Raji (cell line): ENCODE results near the gene CUBN.

ENCODE experiments used
- POLR2A ChIP-seq: IDR thresholded peaks from 2 replicates; pipeline ENCODE4 v1.6.1; 2011; ENCODE audit warnings: low read depth, low read length, control low read depth; ENCODE audit not compliant: insufficient read depth

CUBN gene

DNA sequence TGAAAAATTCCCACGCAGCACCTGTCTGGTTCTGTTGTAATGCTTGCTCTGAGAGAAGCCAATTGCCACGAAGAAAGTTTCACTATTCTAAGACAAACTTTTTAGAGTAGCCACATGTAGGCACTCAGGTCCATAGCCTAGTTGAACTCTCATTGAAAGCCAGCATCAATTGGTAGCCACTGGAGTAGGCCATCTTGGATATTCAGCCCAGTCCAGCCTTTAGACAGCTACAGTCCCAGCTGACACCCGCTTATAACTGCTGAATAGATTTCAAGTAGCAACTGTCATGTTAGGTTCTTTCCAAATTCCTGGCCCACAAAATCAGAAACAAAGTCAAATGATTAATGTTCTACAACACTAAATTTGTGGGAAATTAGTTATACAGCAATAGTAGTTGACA lies 31.6 kb downstream of the CUBN start:
- no peak for TF ChIP-seq POLR2A

DNA sequence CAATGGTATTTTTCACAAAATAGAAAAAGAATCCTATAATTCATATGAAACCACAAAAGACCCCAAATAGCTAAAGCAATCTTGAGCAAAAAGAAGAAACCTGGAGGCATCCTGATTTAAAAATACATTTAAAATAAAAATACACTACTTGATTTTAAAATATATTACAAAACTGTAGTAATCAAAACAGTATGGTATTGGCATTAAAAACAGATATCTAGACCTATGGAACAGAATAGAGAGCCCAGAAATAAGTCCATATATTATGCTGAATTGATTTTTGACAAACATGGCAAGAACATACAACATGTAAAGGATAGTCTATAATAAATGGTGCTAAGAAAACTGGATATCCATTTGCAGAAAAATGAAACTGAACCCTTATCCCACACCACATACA lies 34.8 kb downstream of the CUBN start:
- TF ChIP-seq POLR2A, result no peak

DNA sequence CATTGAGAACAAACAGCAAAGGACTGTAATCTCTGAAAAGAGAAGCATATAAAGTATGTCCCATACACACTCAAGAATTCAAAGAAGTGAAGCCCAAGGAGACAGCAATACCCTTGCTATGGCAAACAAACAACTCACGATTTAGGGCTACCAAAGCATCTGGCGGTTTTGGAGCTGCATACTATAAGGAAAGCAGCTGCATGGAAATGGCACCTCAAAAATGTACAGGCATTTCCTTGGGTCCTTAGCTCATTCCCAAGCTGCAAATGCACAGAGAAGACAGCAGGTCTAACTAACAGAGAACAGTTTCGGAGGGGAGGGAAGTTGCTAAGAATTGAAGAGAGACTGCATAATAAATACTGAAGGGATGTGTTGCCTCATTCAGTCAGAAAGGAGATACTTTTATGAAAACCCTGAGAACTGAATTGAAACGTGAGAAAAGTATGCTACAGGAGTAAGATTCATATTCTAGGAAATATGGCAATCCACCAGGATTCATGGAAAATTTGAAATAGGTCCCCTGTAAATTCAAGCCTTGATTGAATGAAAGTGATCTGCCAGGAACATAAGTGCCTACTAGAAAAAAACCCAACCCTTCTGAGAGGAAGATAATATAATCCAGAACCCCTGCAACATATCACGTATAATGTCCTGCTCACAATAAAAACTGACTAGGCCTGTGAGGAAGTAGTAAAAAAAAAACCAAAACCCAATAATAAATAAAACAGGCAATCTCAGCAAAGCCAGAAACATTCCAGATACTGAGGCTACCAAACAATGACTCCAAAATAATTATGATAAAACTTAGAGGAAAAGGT lies 36.4 kb downstream of the CUBN start:
- no peak for TF ChIP-seq POLR2A

DNA sequence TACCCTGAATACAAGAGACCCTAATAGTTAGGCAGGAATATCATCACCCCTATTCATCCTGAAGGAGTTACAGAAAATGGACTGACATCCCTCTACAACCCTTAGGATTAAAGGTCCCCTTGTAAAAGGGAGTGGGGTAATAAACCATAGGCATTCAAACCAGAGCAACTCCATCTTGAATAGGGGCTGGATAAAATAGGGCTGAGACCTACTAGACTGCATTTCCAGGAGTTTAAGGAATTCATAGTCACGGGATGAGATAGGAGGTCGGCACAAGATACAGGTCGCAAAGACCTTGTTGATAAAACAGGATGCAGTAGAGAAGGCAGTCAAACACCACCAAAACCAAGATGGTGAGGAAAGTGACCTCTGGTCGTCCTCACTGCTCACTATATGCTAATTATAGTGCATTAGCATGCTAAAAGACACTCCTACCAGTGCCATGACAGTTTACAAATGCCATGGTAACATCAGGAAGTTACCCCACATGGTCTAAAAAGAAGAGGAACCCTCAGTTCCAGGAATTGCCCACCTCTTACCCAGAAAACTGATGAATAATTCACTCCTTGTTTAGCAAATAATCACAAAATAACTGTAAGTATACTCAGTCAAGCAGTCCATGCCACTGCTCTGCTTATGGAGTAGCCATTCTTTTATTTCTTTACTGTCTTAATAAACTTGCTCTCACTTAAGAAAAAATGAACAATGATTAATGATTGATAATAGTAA lies 37.2 kb downstream of the CUBN start:
- no peak for TF ChIP-seq POLR2A

DNA sequence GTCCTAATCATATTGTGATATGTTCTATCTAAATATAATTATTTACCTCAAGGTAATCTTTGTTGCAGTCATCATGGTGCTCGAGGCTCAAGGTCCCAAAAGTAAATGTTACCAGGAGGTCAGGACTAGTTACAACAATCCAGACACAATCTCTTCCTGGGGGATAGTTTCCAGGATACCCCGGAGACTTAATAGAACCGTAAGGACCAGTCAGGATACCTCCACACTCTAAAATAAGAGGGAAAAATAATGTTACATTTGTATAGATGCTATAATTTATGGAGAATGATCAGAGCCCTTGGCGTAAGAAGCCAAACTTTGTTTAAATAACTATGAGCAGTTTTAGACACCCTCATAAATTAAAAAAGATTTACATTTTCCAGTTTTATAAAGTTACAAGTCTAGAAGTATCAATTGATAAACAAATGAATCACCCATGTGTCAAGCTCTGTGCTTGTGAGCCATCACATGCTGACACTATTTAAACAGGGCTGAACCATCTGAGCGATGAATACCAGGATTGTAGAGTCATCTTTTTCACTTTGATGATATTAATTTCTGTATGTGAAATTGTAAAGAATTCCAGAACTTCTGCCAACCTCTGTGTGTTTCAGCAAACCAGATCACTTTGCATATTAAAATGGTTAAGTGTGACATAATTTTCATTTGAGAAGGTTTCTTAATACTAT lies 41.3 kb downstream of the CUBN start:
- no peak for TF ChIP-seq POLR2A

DNA sequence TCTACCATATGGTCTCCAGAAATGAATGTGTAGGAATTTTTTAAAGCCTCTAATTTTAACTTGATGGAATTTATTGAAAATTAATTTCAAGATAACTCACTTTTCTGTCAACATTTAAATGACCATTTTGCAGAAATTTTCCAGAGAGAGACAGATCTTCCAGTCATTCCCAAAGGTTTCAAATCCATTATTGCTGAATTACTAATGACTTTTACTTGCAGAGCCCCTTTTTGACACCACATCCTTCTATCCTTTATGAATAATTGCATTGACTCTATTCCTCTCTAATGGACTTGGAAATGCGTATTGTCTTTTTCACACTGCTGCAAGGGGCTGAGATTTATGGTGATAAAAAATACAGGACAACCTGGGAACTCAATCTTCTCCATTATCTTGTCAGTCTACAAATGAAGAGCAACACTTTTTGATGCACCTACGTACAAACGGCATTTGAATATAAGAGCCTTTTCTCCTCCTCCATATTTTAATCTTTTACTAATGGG lies 42.7 kb downstream of the CUBN start:
- no peak for TF ChIP-seq POLR2A

DNA sequence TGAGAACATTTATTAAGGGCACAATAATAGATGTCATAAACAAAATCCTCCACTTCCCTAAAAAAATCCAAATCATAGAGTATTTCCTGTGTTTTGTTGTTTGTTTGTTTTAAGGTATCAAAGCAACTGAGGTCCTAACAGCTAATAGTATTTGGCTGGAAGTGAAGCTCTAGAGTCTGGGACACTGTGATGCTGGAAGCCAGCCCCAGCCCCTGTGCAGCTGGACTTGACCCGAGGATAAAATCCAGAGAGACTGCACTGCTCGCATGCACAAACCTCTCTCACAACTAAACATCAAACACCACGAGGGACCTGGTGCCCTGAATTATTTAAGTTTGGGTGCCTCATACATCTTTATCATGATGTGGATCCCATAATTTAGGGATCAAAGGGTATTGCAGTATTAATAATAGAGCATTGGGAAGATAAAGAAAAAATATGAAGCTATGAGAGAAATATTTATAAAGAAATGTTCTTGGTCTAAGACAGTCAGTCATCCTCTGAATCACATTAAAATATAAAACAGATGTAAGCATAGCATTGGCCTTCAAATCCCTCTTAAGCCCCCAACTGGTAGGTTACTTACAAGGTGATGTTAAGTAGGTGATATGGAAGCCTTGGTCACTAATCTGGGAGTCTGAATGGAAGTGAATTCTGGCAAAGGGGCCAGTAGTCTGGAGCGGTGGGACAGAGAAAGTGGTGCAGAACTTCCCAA lies 44.4 kb downstream of the CUBN start:
- TF ChIP-seq POLR2A, result no peak

DNA sequence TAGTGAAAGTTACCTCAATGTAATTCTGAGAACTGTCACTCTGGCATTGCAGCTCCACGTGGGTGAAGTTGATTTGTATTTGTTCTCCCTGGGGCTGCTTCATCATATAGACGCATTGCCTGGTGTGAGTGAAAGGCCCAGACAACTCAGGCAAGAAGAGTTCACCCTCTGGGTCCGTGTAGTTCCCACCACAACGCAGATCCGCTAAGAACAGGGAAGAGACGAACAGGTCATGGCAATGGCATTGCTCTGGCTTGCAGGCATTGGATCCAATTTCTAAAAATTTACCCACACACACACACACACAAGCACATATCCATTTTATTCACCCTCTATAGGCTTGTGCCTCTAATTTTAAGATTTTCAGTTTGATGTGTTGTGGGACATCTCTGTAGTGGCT lies 45.4 kb downstream of the CUBN start:
- TF ChIP-seq POLR2A, result no peak

DNA sequence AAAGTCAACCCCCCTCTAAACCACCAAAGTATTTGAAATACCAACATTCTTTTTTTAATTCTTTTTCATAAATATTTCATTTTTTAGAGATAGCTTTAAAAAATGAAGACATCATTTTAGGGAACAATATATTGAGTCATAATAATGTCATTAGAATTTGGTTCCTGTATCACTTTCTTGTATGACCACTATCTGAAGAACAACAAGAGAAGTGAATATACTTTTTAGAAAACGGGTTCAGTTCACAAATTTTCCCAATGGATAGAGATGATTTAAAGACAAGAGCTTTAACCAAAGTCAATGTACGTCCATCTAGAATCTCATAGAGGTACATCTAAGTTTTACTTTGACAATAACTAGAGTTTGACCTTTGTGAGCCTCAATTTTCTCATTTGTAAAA lies 48.2 kb downstream of the CUBN start:
- TF ChIP-seq POLR2A, result no peak

DNA sequence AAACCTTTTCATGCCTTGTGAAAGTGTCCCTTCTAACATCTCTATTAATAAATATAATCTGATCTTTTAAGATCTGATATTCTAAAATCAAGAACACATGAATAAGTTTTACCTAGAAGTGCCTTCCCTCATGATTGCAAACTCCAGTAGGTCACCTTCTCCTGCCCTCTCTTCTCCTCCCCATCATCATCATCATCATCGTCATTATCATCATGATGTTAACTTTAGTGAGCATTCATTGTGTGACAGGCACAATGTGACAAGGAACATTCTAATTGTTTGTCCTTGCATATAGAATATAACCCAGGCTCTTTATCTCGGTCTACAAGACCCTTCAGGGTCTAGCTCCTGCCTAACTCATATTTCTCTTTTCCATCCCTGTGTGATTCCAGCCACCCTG lies 51.7 kb downstream of the CUBN start:
- TF ChIP-seq POLR2A, result no peak

DNA sequence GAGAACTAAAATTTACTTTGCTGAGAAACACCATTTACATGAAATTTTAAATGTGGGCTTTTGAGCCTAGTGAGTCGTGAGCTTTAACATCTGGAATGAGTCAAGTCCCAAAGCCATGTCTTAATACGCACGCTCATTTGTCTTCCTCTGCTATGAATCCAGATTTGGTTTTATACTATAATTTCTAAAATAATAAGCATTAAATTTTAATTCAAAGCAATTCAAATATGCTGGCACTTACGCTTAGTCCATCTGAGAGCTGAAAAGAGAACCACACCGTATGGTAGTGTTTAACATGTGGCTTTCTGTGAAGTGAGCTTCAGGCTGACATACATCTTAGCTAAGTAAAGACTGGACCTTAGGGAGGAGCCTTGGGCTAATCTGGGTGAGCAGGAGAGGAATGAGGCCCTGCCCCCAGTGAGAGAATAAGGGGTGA lies 52.2 kb downstream of the CUBN start:
- no peak for TF ChIP-seq POLR2A

DNA sequence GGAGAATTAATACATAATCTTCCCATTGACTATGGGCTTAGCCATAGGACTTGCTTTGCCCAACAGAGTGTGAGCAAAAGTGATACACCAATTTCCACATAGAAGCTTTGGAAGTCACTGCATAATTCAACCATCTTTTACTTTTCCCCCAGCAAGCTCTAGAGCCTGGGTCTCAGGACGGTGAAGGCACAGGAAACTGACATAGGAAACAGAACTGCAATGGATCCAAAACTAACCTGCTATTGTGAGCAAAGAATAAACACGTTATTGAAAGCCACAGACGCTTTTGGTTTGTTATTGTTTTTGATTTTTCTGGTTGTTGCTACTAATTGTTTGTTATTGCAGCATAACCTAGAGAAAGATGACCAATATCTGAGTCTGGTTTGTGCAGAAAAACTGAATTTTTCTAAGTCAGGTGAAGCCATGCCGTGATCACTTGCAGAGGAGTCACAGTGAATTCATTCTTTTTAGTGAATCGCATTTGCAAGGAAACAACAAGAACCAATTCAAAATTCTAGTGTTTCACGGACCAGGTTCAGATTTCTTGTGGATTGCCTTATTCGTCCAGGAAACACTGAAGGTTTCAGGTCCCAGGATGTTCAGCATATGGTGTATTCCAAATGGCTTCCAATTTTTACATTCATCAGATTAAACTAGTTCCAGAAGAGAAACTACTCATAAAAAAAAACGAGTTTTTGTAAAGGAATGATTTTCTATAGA lies 52.8 kb downstream of the CUBN start:
- TF ChIP-seq POLR2A, result no peak

DNA sequence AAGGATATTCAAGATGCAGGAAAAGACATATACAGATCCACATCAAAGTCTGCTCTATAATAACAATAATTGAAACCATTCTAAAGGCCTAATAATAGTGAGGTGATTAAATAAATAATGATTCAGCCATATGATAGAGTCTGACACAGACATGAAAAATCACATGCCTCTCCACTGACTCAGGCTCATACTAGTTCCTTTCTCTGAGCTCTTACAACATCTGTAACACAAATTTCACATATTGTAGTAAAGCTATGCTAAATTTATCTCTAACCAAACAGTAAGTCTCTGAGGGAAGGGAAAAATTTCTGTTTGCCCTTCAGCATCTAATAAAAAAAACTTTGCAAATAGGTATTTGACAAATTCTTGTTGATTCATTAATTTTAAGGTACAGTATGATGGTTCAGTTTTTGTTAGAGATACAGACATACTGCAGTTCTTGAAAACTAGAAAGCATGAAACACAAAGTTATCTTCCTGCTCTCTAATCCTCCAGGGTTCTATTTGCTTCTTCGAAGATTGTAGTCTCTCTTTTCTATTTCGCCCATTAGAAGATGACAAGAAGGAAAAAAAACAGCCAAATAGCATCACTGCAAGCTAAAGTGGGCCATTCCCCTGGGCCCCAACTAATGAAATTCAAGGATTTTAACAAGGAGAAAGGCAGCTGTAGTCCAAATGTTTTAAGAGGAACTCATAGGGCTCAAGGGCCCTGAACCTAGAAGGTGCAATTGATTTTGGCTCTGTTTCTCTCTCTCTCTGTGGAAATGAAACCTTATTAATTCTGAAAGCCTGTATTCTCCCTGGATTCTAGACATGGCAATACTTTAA lies 53.9 kb downstream of the CUBN start:
- TF ChIP-seq POLR2A, result no peak

DNA sequence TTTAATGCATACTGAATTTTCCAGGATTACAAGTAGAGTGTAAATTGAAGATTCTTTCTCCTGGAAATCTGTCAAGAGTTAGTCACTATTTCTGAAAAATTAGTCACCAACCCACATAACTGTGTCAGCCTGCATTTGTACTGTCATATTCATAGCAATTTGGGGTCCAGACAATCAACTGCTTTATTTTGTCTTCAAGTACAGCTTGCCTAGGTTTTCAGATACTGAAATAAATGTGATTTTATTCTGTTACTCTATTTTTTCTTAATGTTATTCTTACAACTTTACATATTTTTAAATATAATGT lies 55.1 kb downstream of the CUBN start:
- TF ChIP-seq POLR2A, result no peak
